Right renal pelvis (tissue), 4 donors: Measurements from ENCODE around the gene ZNF575. TPM values are rescaled to one million over a fixed set of nuclear protein-coding genes. Genes with fewer than 3 reads are reported as not detected.

Experiments used
- DNase-seq, 4 donors: peaks; one replicate each; pipeline ENCODE4 v3.0.0-alpha.2; 2013; ENCODE audit warnings: low read depth in 4 of 4, low spot score in 3 of 4, missing footprints in 1 of 4
- polyA plus RNA-seq, 4 donors: library from polyadenylated mRNA; unstranded; fragments of 120-200 nt; gene quantifications; one replicate each; pipeline ENCODE4 v1.2.1, GENCODE V29; 2013; ENCODE audit not compliant: insufficient read length in 4 of 4

The ZNF575 gene
- polyA plus RNA-seq, 4 donors: 1.9 to 2.6 (median 2.0) TPM

DNA sequence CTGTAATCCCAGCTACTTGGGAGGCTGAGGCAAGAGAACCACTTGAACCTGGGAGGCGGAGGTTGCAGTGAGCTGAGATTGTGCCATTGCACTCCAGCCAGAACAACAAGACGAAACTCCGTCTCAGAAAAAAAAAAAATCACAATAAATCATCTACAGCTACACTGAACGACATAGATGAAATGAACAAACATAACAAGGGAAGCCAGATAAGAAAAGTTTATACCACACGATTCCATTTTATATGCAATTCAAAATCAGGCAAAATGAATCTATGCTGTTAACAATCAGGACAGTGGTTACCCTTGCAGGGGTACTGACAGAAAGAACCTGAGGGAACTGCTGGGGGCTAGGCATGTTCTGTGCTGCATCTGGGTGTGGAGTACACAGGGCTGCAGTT, 36.7 kb downstream of the ZNF575 start:
- DNase-seq: no peak

DNA sequence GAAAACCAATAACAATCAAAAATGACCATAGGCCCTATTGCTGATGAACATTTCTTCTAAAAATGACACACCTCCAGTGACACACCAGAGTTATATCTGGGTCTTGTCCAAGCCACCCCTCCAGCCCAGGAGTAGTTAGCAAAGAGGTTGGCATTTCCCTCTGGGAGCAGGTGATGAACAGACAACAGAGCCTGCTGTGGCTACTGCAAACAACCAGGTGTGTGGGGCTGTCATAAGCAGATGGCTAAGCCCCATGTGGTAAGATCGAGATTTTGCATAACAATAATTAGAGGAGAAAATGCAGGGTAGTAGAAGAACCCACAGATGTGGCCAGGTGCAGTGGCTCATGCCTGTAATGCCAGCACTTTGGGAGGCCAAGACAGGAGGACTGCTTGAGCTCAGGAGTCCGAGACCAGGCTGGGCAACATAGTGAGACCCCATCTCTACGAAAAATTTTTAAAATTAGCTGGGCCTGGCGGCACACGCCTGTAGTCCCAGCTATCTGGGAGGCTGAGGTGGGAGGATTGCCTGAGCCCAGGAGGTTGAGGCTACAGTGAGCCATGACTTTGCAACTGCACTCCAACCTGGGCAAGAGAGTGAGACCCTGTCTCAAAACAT, 37.3 kb downstream of the ZNF575 start:
- DNase-seq: no peak

DNA sequence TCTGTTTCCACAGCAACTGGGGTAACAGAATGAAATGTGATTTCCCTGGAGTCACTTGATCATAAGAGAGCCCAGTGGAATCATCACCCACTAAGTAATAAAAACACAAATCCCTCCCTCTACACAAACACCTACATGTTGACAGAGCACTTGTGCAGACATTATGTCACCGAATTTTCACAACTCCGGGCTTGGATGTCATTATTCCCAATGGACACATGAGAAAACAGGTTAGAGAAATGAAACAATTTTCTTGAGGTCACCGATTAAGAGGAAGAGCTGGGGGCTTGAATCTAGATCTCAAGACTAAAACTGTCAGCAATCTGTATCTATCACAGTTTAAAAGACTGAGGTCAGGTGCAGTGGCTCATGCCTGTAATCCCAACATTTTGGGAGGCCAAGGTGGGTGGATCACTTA, 39.2 kb downstream of the ZNF575 start:
- DNase-seq: no peak

DNA sequence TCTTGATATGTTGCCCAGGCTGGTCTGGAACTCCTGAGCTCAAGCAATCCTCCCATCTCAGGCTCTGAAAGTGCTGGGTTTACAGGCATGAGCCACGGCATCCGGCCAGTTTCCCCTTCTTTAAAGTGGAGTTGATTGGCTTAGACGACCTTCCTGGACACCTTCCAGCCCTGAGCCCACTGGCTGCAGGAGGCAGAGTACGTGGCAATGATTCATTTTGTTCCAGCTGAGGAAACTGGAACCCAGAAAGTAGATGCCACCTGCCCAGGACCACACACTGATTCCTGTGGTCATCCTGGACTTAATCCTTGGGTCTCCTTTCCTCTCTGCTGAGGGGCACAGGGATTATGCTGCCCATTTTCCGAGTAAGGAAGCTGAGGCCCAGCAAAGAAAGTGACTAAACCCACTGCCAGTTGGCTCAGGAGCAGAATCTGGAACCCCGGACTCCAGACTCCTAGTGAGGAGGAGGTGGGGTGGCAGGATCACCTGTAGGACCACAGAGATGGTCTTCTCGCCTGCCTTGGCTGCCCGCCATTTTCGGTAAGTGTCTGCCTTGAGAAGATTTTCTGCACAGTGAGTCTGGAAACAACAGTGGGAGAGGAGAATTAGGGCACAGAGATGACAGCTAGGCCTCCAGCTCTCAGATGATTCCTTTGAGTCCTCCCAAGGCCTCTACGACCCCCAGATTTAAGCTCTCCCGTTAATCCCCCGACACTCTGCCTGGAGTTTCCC, 41.6 kb downstream of the ZNF575 start:
- DNase-seq: no peak

DNA sequence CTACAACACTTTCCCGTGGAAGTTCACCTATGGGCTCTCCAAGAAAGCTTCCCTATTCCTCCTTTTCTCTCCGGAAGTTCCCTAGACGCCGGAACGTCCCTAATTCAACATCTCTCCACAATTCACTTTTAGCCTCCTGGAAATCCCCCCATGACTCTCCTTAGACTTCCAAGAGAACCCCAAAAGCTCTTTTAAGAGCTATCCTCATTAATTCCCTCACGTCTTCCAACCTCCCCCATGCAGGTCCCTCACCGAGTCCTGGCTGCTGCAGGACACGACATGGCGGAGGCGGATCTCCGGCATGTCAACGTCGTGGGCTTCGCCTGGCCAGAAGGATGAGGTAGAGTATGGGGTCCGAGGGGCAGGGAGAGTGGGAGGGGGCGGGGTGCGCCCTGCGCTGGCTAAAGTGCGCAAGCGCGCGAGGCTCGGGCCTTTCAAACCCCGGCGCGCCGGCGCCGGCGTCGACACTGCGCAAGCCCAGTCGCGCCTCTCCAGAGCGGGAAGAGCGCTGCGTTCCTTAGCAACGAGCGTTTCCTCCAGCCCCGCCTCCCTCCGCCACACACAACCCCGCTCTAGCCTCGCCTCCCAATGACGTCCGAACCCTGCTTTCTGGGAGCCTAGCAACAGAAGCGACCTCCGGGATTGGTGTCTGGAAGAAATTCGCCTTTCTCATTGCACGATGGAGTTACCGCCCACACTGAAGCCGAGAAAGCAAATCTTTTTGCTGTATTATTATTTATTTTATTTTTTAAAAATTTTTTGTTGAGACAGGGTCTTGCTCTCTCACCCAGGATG, 42.4 kb downstream of the ZNF575 start, which contains the start of the genes PINLYP and XRCC1:
Gene PINLYP, plus strand, starts transcription at position 646 of the 795 bp plus-strand sequence. CDS start 1,391 bp downstream, outside the sequence.
Gene XRCC1, minus strand, starts transcription at position 372 of the 795 bp plus-strand sequence. Its CDS starts 69 bp downstream, at position 303.
- peak; percentile 96 to 99 (median 98) for DNase-seq

DNA sequence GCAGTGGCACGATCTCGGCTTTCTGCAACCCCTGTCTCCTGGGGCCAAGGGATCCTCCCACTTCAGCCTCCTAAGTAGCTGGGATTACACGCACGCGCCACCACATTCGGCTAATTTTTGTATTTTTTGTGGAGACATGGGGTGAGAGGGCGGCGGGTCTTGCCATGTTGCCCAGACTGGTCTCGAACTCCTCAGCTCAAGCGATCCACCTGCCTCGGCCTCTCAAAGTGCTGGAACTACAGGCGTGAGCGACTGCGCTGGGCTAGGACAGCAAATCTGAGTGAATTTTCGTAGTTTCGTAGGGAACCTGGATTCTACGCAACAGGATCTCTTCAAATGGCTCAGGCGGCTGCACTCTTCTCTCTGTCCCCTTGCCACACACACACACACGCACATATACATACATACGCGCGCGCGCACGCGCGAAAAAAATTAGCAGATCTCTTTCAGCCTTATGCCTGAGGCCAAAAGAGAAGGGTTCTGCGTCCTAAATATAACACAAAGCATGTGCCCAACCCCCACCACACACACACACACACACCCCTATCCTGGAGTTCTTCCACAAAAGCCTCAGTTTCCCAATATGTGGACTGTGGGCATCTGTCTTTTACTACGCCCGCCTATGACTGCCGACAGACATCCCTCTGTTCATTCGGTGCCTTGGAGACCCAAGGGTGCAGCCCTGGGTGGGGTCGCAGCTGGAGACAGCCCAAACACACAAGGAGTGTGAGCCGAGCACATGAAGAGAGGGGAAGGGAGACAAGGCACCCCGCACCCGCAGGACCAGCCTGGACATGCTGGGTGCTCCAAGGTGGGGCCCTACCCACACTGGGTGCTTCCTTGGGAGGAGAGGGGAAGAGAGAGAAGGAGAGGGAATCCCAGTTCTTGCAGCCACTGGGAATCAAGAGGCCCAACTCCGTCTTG, 43.2 kb downstream of the ZNF575 start:
- DNase-seq: no peak

DNA sequence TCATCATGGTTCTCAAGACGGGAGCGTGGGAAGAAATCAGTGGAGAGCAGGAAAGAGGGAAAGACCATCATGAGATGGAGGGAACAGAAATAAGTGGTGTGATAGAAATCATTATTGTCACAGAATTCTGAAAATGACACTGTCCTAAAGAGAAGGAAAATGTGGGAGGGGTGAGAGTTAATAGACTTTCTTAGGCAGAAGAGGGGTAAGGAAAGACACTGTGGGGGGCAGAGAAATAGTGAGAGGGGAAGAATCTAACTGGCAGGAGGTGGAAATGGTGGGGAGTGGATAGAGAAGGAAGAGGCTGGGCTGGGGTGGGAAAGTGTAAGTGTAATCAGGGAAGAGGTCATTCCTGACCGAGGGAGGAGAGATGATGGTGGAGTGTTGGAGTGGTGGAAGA, 45.8 kb downstream of the ZNF575 start:
- no peak for DNase-seq

DNA sequence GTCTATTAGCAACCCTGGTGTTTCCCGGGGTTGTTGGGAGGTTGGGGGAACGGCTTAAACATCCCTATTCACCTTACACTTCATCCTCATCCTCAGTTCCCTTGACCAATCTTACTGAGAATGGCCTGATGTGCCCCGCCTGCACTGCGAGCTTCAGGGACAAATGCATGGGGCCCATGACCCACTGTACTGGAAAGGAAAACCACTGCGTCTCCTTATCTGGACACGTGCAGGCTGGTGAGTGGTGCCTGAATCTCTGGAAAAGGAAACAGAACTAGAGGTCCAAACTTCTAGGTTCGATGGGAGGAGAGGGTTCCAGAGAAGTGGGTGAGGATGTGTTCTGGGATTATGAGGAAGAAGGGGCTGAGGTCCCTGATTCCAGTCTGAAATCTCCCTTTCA, 48.5 kb downstream of the ZNF575 start:
- DNase-seq: no peak

DNA sequence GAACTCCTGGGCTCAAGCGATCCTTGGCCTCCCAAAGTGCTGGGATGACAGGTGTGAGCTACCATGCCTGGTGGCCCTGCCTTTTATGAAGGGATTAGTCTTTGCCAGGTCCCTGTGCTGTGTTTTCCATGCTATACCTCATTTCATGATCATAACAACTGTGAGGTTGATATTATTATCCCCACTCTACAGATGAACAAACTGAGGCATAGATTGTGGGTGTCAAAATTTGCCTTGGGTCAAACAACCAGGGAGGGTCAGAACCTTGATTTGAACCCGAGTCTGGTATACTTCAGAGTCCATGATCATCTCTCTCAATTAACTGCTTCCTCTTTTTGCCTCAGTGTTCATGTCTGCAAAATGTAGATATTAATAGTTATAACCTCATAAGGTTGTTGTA, 49.5 kb downstream of the ZNF575 start:
- DNase-seq: no peak

DNA sequence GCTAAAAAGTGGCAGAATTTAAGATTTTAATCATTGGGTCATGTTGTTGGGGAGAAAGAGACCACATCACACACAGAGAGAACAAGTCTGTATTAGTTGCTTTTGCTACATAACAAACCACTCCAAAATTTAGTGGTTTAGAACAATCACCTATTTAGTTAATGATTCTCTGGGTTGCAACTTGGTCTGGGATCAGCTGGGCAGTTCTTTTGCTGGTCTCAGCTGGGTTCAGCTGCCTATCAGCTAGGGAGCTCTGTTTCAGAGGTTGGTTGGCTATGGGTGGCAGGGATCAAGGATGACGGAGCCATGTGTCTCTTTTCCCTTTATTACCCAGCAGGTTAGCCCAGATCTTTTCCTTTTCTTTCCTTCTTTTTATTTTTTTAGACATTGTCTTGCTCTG, 51.5 kb downstream of the ZNF575 start:
- DNase-seq: no peak

Other genes with a start within 250 kb of the ZNF575 start
- under 1 TPM in 2 of 4 donors, not detected in 2; 0.35 to 0.39 TPM for gene CD177, start 179.5 kb upstream of the ZNF575 start, polyA plus RNA-seq
- under 1 TPM in 1 of 4 donors, not detected in 3; 0.06 TPM for gene TEX101, start 118.3 kb upstream of the ZNF575 start, polyA plus RNA-seq
- gene LYPD3, start 67.6 kb upstream of the ZNF575 start, polyA plus RNA-seq: 1 to 10 TPM; 1.6 to 5.5 (median 2.5) TPM
- gene PHLDB3, start 28.4 kb upstream of the ZNF575 start, polyA plus RNA-seq: 10 to 100 TPM in 1 of 4 donors, 1 to 10 TPM in 3; 5.7 to 13.7 (median 8.8) TPM
- 10 to 100 TPM; 27.5 to 31.1 (median 28.1) TPM for gene ETHE1, start 6.0 kb upstream of the ZNF575 start, polyA plus RNA-seq
- 10 to 100 TPM; 56.7 to 71.0 (median 66.6) TPM for gene XRCC1, start 42.3 kb downstream of the ZNF575 start, polyA plus RNA-seq
- 10 to 100 TPM; 17.4 to 19.4 (median 18.7) TPM for gene PINLYP, start 42.6 kb downstream of the ZNF575 start, polyA plus RNA-seq
- gene IRGQ, start 62.9 kb downstream of the ZNF575 start, polyA plus RNA-seq: 10 to 100 TPM; 12.1 to 16.4 (median 13.2) TPM
- 10 to 100 TPM; 10.9 to 16.7 (median 11.6) TPM for gene ZNF576, start 63.4 kb downstream of the ZNF575 start, polyA plus RNA-seq
- gene SRRM5, start 78.9 kb downstream of the ZNF575 start, polyA plus RNA-seq: 1 to 10 TPM in 1 of 4 donors, under 1 TPM in 3; 0.61 to 1.2 (median 0.72) TPM
- 100 to 1,000 TPM in 1 of 4 donors, 10 to 100 TPM in 3; 76.5 to 141 (median 91.1) TPM for gene ZNF428, start 86.4 kb downstream of the ZNF575 start, polyA plus RNA-seq
- gene CADM4, start 106.7 kb downstream of the ZNF575 start, polyA plus RNA-seq: 10 to 100 TPM; 44.9 to 65.8 (median 49.0) TPM
- 1 to 10 TPM; 6.3 to 9.5 (median 8.5) TPM for gene PLAUR, start 137.0 kb downstream of the ZNF575 start, polyA plus RNA-seq
- gene IRGC, start 182.9 kb downstream of the ZNF575 start, polyA plus RNA-seq: not detected
- gene SMG9, start 221.8 kb downstream of the ZNF575 start, polyA plus RNA-seq: 10 to 100 TPM; 42.7 to 55.7 (median 48.0) TPM
- gene KCNN4, start 247.8 kb downstream of the ZNF575 start, polyA plus RNA-seq: 1 to 10 TPM; 1.4 to 3.8 (median 1.6) TPM